Activated CD4-positive, alpha-beta T cell treated with anti-CD3 and anti-CD28 coated beads for 1 hour (primary cell): ENCODE measurements around the gene PDK2.

Experiments
- DNase-seq: peaks from one replicate; pipeline ENCODE4 v3.0.0-alpha.2; 2020

Gene PDK2

DNA sequence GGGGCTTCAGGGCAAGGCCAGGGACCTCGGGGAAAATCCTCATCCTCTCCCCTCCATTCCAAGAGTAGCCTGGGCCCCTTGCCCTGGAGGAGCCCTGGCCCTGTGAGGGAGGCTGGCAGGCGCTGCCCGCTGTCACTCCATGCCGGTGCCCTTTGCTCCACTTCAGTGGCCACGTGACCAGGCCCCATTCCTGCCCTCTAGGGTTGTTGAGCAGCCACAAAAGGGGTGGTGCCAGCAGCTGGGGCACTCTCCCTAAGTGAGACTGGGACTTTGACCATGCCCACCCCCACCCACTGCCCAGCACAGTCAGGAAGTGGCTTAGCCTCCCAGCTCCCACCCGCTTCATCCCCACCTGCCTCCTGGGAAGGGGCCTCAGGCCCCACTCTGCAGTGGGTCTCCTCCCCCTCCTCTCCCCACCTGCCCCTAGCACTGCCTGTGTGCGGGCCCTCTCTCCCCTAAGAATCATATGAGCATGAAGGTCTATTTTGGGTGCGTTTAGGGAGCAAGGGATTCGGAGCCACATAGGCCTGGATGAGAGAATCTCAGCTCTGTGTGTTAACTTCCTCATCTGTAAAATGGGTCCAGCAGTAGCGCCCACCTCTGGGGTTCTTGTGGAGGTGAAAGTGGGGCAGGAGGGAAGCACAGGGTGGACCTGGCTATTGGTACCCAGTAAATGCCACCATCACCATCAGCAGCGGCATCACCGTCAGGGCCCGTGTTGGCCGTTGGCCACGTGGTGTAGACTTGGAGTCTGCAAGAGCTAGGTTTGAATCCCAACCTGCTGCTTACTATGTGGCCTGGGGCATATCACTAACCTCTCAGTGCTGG, 7.2 kb downstream of the PDK2 start:
- DNase-seq, result no peak

DNA sequence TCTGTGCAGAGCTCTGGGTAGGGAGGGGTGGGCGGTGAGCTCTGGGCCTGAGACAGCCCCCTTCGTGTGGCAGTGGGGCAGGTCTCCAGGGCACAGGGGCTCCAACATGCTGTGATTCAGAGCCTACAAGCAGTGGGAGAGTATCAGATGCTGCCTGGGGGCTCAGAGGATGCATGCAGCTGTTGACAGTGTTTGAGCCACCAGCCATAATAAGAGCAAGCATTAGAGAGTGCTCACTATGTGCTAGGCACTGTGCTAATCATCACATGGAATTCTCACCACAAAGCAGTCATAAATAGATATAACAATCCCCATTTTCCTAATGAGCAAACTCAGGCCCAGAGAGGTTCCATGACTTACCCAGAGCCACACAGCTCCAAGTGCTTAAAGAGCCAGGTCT, 8.1 kb downstream of the PDK2 start:
- DNase-seq, result no peak

GRCh38 chr17:50103941-50104340, 8.8 kb downstream of the PDK2 start:
- DNase-seq, result no peak

GRCh38 chr17:50105811-50106210, 10.7 kb downstream of the PDK2 start:
- DNase-seq, result no peak

GRCh38 chr17:50106393-50107131, 11.4 kb downstream of the PDK2 start:
- DNase-seq, result no peak

DNA sequence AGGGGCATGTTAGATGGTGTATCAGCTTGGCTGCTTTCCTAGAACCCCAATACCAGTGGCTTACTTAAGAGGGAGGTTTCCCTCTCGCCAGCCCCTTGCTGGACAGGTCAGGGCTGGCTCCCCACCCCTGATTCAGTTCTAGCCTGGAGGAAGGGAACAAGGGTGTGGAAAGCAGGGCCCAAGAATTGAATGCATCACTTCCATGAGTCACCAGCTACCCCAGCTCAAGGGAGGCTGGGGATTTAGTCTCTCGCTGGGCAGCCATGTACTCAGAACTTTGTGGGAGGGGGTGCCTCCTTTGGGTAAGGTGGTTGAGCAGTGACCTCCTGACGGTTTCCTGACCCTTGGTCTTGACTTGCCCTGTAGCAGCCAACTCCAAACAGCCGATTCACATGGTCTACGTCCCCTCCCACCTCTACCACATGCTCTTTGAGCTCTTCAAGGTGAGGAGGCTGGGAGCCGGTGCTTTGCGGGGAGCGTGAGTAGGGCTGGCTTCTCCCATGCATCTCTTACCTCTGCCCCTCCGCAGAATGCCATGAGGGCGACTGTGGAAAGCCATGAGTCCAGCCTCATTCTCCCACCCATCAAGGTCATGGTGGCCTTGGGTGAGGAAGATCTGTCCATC, 12.8 kb downstream of the PDK2 start:
- no peak for DNase-seq

GRCh38 chr17:50108556-50108955, 13.4 kb downstream of the PDK2 start:
- no peak for DNase-seq

DNA sequence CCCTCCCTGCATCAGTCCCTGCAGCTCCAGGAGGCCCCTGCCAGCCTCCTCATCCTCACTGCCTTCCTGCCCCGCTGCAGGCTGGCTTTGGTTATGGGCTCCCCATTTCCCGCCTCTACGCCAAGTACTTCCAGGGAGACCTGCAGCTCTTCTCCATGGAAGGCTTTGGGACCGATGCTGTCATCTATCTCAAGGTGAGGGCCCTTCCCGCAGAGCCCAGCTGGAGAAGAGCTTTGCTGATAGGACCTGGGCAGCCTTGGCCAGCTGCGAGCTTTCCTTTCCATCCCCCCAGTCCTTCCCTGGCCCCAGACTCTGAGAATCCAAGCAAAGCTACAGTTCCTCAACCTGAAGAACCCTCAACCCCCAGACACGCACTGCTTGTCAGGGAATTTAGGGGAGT, 14.1 kb downstream of the PDK2 start:
- DNase-seq, result no peak

DNA sequence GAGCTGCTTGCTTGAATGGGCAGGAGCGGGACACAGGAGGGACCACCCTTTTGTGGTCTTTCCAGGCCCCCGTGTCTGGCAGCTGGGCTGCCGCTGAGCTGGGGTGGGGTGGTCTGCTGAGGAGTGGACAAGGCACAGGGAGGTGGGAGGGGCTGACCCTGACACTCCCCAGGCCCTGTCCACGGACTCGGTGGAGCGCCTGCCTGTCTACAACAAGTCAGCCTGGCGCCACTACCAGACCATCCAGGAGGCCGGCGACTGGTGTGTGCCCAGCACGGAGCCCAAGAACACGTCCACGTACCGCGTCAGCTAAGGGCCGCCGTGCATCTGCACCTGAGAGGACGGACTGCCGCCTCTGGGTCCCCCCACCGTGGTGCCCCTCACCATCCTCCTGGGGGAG, 14.6 kb downstream of the PDK2 start:
- no peak for DNase-seq

DNA sequence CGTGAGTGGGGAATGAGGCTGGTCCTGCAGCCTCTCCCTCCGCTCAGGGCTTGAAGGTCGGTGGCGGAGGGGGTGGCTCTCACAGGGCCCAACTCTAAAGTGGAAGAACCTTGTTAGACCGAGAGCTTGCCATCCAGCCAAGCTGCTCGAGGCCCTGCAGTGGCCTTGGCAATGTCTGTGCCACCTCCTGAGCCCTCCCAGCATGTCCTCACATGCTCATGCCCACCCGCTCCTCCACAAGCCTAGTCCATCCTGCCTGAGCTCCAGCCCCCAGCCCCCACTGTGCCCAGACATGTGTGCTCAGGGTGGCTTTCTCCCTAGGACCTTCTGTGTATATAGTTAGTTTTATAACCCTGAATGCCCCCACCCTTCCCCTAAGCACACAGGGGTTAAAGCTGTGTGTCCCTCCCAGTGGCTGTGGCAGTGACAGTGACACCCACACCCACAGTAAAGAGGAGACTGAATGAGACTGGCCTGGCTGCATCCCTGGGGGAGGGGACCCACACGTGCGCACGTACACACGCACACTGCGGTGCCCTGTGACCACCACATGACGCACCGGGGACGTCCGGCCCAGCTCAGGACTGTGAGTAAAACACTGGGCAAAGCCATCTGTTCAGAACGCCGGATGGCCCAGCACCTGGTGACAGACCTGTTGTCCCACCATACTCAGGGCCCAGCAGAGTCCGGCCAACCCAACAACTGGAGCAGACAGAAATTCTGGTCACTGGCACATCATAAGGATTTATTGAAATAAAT, 15.6 kb downstream of the PDK2 start:
- no peak for DNase-seq

GRCh38 chr17:50111673-50112655, 16.8 kb downstream of the PDK2 start:
- no peak for DNase-seq

- no peak for DNase-seq
Observed at GRCh38 chr17:50112694-50113093, 17.5 kb downstream of the PDK2 start.

- no peak for DNase-seq
Observed at GRCh38 chr17:50113624-50114320, 18.6 kb downstream of the PDK2 start.

DNA sequence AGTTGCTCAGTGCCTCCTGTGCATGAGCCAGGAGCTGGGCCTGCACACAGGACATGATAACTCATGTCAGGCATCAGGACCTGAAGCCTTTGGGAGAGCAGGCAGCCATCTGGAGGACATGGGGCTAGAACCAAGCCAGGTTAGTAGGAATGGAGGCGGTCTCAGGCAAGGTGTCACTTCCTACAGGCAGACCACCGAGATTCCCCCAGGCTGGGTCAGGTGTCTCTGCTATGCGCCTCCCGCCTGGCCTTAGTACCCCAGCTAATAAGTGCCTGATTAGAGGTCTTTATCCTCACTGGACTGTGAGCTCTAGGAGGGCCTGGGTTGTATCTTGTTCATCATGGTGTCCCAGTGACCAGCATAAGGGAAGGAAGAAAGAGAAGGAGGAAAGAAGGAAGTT, 19.2 kb downstream of the PDK2 start:
- DNase-seq, result no peak

GRCh38 chr17:50114849-50115357, 19.8 kb downstream of the PDK2 start:
- no peak for DNase-seq

DNA sequence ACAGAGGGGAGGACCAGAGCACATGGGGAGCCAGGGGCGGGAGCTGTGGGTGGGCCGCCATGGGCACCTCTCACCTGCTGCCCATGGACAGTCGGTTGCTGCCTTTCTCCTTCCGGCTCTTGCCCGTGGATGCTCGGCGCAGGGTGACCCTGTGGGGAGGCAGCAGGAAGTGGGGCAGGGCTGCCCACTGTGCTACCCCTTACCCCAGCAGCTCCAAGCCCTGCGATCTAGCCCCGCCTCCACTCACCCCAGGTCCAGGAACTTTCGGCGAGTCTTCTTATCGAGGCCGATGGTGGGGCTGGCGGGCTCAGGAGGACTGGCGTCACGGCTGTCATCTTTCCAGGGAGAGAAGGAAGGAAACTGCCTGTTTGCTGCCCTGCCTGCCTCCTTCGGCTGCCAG, 20.6 kb downstream of the PDK2 start:
- DNase-seq, result no peak

- DNase-seq, result peak; percentile 60
Observed at GRCh38 chr17:50117202-50118051, 22.3 kb downstream of the PDK2 start.

DNA sequence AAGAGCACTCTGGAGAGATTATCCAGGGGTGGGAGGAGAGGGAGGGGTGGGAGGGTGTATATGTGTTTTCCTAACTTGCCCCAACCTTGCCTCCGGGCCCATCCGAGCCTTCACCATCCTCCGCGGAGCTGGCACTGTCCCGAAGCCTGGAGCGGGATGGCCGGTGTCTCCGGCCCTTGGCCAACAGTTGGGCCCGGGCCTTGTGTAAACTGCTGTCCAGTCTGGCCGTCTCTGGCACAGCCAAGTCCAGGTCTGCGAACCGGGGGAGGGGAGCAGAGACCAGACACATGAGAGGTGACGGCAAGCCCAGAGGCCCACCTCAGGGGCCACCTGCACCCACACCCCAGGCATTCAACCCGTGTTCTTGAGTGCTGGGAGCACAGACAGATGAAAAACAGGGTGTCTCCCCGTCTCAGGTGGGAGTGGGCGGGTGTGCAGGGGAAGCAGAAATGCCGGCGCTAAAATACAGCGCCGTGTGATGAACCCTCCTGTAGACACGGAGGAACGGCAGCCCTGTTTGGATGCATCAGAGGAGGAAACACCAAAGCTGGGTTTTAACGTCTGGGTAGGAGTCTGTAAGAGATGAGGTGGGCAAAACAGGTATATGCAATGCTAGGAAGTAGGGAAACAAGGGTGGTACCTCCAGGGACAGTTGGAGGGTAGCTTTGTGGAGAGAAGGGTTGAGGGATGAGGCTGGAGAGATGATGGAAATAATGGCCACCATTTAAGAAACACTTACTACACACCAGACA, 23.1 kb downstream of the PDK2 start:
- DNase-seq, result no peak

- no peak for DNase-seq
Observed at GRCh38 chr17:50118828-50119218, 23.7 kb downstream of the PDK2 start.
